Ecto neural progenitor cell (in vitro differentiated cells): ENCODE data around the gene AGAP1.

Source experiments
- DNase-seq: peaks from one replicate; pipeline ENCODE4 v3.0.0-alpha.2; 2018; ENCODE audit warnings: low spot score

Gene AGAP1

DNA sequence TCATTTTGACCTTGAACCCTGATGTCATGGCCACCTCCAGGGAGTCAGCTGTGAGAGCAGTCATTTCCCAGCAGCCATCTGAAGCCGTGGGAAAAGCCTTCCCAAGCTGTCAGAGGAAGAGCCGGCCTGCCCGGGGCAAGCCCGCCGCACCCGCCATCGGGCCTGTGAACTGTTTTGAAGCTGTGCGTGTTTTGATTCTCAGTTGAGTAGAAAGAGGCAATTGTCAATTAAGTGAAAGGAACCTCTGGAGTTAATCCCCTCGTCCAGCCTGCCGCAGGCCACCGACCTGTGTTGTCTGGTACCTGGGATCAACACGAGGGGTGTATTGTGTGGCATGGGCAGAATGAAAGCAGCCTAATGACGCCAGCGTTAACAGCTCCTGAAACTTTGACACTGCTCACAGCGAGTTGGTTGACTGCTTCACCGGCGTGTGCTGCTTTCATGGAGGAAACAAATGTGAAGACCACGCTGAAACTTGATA is 318.4 kb downstream of the AGAP1 start:
- DNase-seq: no peak

DNA sequence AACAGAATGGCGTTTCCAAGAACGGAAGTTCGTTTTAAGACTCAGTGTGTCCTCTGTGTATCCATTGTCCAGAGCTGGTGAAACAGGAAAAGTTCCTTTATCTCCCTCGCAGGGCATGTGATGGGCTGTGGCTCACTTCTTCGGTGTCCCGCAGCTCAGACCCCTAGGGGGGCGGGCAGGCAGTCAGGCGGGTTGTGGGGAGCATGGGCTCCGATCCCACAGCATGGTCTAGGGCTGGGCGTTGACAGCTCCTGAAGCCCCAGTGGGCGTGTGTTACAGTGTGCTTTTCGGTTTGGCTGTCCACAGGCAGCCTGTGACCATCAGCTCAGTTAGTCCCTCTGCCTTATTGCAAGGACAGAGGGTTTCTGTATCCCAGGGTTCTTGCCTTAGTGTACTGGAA is 319.6 kb downstream of the AGAP1 start:
- DNase-seq: no peak

DNA sequence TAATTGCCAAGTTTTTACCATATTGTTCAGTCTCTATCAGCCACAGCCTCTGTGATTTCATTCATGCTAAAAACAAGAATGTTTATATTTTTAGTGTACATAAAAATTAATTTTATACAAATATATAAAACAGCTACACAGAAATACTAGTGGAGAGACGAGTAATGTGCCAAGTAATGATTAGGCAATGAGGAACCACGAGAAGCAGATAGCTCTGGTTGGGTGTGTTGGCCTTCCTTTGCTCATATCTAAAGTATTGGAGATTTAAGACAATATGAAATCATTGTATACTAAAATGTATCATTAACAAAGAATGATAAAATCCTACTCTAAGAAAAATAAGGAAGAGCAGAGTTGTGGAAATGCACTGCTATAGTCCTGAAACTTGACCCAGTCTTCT is 326.7 kb downstream of the AGAP1 start:
- DNase-seq: no peak

DNA sequence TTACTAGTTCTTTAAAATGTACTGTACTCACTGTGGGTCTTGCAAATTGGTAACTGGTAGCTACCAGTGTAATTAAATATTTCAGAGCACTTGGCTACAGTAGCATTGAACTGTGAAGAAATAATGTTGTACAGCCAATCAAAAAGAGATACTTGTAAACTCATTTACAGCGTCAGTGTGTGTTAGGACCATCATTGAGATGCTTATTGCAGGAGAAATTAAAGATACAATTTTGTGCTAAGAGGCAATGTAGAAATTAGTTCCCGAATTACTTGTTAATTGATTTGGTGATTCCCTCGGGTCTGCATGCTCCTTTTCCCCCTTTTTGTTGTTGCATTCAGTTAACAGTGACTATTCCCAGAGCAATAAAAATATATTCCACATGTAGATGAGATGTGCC is 330.5 kb downstream of the AGAP1 start:
- no peak for DNase-seq

DNA sequence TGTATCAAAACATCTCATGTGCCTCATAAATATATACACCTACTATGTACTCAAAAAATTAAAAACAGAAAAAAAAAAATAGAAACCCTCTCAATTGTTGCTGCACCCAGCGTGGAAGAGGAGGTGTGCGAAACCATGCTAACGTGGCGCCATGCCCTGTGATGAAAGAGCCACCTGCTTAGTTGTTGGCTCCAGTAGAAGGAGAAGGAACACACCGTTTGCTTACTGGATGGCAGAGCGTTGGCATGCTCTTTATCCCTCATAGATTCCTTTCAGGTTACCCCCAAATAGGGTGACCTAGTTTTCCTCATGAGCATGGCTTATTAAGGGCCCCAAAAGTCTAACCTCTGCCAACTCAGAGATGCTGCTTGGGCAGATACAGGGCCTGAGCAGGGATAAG is 332.1 kb downstream of the AGAP1 start:
- no peak for DNase-seq

DNA sequence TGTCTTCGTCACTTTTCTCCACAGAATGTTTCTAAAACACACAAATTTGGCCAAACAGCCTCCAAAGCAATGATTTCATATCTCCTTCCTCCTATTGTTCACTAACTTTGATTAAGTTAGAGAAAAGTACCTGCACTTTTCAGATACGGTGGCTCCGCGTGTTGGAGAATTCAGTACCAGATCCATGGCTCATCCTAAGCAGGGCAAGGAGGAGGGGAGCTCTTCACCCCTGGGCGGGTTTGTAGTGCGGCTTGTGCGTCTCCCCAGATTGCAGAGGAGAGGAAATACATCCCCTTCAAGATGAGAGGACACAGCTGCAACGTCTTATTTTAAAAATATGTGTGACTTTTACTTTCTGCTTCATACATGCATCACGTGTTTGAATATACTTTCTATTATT is 333.0 kb downstream of the AGAP1 start:
- no peak for DNase-seq

DNA sequence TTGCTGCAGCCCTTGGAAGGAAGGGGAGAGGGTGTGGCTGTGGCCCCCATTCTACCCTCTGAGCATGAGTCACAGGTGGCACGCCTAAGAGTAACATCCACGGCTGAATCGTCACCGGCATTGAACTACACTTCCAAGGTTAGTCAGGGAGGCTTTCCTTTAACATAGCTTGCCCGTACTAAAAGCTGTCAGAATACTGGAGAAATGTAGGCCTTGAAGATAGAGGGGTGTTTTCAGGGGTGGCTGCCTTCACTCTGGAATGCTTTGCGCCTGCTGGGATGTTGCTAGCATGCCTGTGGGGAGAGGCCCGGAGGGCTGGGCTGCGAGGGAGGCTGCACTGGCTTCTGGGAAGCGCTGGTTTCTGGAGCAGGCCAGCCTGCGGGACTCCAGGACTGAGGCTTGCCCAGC is 333.7 kb downstream of the AGAP1 start:
- DNase-seq: no peak

DNA sequence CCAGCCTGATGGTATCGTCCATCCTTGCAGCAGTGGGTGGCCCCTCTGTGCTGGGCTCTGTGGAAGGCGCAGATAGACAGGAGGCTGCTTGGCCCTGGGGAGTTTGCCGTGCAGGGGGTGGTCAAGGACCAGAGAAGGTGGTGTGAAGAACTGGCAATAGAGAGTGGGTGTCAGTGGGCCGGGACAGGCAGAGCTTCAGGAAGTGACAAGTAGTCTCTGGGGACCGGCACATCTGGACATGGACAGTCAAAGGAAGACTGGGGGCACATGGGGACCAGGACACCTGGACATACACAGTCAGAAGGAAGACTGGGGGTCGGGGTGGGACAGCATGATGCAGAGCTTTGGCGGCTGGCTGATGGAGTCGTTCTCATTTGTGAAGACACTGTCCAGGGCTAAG is 335.9 kb downstream of the AGAP1 start:
- no peak for DNase-seq

DNA sequence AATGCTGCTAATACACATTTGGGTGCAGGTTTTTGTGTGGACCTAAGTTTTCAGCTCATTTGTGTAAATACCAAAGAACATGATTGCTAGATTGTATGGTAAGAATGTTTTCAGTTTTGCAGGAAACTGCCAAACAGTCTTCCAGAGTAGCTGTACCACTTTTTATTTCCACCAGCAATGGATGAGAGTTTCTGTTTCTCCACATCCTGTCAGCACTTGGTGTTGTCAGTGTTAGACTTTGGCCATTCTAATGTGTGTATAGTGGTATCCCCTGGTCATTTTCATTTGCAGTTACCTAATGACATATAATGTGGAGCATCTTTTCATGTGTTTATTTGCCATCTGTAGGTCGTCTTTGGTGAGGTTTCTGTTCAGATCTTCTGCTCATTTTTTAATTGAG is 337.9 kb downstream of the AGAP1 start:
- no peak for DNase-seq

DNA sequence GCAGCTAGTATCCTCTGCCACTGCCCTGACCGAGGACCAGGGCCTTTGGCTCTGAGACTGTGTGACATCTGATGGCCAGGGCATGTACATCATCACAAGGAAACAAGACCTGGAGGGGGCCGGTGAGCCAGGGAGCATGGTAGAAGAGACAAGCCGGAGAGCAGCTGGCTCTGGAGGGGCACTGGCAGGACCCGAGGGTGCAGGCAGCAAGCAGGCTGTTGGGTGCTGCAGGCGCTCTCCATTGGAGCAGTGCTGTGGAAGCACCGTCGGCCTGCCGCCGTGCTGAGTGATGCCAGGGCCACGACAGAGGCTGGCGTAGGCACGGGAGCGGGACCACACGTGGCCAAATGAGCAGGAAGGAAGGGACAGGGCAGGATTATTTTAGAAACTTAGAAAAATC is 339.1 kb downstream of the AGAP1 start:
- no peak for DNase-seq

DNA sequence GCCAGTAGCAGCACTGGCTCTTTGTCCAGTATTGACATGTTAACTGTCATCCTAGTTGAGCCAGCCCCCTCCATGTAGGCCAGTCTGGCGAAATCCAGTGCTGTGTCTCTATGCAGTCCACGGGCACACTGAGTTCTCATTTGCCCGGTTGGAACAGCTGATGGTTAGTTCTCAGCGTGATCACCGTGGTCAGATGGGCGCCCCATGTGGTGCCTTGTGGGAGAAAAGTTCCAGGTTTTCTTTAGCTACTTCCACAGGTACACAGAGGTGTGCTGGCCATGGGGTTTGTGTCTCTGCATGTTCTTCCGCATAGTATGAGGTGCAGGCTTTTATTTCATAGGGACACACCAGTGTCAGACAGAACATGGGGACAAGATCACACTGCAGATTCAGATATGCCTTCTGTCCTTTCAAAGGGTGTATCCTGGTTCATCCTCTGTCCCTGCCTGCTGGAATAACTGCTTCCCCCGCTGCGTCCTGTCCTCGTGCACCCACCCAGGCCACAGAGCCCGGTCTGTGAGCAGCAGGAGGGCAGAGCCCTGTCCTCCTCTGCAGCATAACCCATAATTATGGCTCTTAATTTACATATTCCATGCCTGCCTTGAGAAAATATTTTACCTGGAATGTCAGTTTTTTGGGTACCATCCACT is 340.3 kb downstream of the AGAP1 start:
- no peak for DNase-seq

DNA sequence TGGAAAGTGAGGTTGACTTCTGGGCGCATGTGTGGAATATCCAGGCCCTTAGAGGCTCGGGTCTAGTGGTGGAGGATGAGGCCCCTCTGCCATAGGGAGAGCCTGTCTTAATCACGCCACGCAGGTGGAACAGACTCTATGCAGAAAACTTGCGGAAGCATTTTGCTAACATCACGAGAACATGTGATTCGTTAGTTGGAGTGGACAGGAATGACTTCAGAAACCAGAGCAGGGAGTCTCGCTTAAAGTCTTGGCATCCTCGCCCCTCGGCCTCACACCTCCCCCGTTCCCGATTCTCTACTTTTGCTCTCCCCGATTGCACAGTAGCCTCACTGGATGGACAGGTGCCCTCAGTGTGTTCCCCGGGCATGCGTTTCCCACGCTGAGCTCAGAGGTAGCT is 340.9 kb downstream of the AGAP1 start:
- DNase-seq: no peak

DNA sequence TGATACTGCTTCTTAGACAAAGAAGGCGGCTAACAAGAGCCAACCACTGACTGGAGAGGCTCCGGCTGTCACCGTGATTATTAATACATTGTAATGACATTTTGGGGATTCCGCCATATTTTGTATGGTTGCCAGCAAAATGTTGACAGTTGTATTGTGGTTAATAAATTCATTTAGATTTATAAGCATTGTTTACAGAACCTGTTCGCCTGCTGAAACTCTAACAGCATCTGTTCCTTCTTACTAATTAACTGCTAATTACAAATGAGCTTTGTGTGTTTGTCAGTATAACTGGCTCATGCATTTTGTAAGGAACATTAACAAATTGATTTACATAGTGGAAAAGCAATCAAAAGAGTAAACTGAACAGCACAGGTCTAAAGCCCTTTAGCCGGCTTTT is 342.0 kb downstream of the AGAP1 start:
- no peak for DNase-seq

DNA sequence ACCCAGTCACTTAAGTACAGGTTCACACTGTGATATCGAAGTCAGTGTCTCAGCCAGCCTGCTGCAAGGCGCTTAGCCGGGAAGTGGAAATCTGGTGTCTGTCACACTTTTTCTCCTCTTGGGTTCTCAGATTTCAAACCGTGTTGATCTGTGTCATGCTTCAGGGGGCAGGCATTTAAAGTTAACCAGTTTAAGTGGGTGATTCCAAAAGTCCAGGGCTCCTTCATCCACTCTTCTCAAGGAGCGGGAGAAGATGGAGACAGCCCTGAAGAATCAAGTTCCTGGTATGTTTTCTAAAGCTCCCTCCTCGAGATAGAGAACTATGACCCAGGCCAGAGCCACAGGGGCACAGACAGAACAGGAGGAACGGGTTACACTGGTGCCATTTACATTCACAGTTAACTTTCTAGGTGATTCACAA is 342.7 kb downstream of the AGAP1 start:
- no peak for DNase-seq

DNA sequence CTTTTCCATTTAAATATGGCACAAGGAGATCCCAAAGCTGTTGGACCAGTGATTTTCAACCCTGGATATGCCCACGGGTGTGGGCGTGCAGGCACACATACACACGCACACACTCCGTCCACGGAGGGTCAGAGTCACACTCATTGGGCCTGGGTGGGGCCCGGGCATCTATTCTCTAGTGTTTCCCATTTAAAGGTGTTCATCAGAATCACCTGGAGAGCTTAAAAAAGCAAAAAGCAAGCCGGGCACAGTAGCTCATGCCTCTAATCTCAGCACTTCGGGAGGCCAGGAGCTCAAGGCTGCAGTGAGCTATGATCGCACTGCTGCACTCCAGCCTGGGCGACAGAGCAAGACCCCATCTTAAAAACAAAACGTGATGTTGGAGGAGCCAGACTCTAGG is 345.4 kb downstream of the AGAP1 start:
- no peak for DNase-seq

DNA sequence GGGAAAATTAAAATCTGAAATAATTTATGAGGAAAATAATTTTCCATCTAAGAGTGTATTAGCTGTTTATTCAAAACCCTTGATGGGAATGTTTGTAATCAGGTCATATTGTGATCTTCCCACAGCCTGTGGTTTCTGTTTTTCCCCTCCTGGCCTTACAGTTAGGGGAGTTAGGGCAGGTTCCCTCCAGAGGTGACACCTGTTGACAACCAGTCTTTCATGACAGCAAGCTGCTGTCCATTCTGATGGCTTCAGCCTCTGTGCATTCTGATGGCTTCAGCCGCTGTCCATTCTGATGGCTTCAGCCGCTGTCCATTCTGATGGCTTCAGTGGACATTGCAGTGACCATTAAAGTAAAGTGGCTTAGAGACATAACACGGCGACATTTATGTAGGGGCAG is 346.1 kb downstream of the AGAP1 start:
- no peak for DNase-seq

DNA sequence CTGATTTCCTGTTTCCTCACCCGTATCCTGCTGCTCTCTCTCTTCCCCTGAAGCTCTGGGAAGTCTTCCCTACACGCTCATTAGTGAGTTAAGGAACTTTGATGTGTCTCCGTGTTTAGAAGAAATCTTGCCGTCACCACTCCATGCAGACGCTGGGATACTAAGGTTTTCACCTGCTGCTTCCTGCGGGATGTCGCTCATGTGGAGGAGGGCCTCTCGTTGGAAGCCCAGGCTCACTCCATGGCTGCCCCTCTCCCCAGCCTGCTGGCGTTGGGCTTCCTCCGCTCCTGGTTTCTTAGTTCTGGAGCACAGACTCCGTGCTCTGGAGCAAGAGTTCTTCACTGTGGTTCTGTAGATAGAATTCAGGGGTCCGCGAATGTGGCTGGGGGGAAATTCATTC is 348.0 kb downstream of the AGAP1 start:
- no peak for DNase-seq

DNA sequence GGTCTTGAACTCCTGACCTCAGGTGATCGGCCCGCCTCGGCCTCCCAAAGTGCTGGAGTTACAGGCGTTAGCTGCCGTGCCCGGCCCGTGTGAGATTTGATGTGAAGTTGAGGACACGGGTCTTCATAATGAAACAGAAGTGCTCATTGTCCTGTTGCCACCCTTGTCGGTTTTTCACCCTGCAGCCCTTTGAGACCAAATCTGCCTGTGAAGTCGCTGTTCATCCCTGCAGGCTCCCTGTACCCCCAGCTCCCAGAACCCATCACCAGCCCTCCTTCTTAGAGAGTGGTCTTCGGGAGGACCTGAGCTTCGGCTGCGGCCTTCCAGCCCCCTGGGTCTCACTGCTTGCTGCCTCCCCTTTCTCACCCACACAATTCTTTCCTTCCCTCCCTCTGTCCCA is 349.1 kb downstream of the AGAP1 start:
- DNase-seq: no peak

DNA sequence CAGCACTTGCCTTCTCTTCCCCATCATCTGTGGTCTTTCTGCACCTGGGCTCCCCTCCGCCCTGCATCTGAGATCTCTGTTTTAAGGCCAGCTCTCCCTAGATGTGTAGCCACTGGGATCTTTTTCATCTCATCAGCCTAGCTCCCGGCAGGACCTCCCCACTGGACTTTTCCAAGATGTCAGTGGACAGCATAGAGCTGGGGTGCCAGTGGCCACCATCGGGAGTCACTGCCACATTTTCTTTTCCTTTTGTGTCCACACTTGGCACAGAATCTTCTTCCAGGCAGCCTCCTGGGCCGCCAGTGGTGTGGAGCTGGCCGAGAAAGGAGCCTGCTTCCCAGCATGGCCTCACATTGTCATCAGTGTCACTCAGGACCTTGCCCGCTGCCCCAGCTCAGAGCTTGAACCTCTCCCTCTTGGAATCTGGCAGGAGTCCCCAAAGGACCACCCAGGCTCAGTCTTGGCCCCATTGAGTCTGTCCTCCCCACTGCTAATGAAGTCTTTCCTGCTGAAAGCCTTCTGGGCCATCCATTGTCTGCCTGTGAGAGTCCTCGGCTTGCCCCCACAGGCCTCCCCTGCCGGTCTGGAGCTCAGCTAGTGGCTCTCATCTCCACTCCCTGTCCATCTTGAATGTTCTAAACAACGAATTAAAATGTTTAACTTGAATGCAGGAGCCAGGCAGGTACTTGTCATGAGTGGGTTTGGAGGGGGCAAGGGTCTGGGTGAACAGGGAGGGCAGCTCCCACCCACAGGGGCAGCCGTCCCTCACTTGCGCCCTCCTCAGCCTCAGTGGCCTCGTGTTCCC is 349.9 kb downstream of the AGAP1 start:
- DNase-seq: no peak

DNA sequence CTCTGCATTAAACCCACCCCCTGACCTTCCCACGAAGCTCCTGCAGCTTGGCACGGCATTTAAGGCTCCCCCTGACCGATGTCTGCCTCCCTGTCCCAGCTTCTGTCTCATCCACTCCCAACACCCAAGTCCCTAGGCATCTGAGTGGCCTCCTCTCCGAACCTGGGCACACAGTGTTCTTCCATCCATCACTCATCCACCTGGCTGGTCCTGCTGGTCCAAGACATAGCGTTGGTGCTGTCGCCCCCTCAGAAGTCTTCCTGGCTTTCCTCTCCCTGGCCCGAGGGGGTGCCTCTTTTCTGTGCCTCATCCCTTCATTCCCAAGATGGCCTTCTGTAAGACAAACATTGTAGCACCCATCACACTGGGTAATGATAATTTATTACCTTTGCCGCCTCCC is 350.7 kb downstream of the AGAP1 start:
- no peak for DNase-seq

DNA sequence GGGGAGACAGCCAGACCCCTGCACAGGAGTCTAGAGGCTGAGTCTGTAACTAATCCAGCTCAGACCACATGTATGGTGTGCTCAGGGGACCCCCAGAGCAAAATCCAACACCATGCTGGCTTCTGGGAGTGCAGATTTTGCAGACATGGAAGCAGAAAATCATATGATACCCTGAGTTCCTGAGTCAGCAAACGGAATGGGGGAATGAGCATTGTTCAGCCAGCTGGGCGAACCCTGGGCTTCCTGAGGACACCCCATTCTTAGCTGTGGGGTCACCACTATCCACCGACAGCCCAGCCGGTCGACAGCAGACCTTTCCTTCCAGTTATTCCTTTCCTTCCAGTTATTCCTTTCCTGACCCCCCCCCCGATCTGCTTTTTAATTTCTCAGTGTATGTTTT is 351.4 kb downstream of the AGAP1 start:
- DNase-seq: no peak

DNA sequence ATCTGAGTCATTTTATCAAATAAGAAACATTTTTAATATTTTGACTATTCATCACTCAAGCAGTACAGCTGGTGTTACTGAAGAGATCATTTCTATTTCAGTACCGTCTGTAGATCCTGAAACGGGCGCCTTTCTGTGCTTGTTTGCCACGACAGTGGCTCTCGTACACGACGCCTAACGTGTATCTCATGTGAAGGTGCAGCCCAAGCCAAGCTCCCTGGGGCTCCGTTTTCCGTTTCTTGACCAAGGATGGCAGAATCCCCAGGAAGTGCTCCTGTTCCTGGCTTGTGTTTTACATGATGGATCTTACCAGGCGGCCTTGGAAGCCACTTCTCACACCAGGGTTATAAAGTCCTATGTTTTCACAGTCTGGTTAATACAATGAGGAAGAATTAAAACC is 353.7 kb downstream of the AGAP1 start:
- no peak for DNase-seq

DNA sequence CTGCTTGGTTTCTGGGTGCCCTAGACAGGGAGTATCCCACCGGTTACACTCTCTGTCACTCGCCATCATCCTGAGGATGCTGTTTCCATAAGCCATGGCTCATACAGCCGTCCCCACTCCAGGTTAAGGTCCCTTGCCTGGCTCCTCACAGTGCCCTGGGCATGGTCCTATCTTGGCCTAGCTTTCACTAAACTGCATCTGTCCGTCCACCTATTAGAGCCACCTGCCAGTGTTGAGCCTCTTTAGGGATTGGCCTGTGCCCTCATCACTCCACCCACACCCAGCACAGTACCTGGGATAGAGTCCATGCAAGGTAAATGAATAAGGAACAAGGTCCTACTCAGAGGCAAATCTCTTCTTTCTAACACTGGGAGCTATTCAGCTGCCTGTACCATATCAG is 354.2 kb downstream of the AGAP1 start:
- no peak for DNase-seq

DNA sequence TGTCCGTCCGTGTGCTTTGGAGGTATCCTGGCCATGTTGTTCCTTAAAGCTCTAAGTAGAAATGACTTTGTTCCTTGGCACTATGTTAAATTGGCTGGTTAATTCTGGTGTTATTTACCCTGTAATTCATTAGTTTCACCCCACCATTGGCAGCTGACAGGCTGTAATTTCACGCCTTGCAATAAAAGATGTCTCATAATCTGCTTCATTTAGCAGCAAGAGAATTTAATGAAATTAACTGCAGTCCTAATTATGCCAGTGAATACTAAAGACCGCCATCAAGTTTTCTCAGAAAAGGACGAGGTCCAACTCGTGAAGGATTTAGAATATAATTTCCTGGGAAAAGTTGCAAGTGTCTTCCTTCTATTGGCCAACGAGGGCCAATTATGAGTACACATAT is 355.1 kb downstream of the AGAP1 start:
- no peak for DNase-seq
